ENCODE data around the gene COPS7B. TPM values are rescaled to one million over a fixed set of nuclear protein-coding genes. Genes with fewer than 3 reads are reported as not detected.

Gene COPS7B
- polyA plus RNA-seq, 3 donors, result 9.5 to 38.8 (median 11.9) TPM

DNA sequence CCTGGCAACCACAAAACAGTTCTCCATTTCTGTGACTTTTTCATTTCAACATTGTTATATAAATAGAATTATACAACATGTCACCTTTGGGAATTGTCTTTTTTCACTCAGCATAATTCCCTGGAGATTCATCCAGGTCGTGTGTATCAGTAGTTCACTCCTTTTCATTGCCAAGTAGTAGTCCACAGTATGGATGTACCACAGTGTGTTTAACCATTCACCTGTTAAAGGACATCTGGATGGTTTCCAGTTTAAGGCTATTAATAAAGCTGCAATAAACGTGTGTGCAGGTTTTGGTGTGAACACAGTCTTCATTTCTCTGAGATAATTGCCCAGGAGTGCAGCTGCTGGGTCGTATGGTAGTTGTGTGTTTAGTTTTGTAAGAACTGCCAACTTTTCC is 35.7 kb downstream of the COPS7B start:
- no peak for DNase-seq
- H3K4me3 ChIP-seq (replicated peaks in 1 of 3; ENCODE audit: low read depth in 2 of 3, low read length in 3 of 3), result no peak overlapping the region
- no peaks in the 10 kb centered on the region for H3K27me3 ChIP-seq (ENCODE audit: control insufficient read depth in 2 of 2, insufficient read depth in 2 of 2, low read length in 2 of 2)
- no peaks in the 10 kb centered on the region for H3K79me2 ChIP-seq (ENCODE audit: insufficient read depth, low read length)
- H3K9ac ChIP-seq (ENCODE audit: insufficient read depth, low read length, poor library complexity, severe bottlenecking), result no peak overlapping the region
- H3K9me3 ChIP-seq (replicated peaks in 1 of 2; ENCODE audit: control insufficient read depth in 1 of 2, insufficient read depth in 1 of 2, low read length in 2 of 2), result peaks cover 0 to 5% of the 10 kb centered on the region in 2 donors
- H3K4me1 ChIP-seq (ENCODE audit: control insufficient read depth in 1 of 2, insufficient read depth in 2 of 2, low read length in 2 of 2), result no peaks in the 10 kb centered on the region
- WGBS (ENCODE audit: insufficient coverage), result no CpG with 5 or more reads among the region's 3 CpGs
- no peak overlapping the region for H3K4me3 Mint-ChIP-seq
- H3K27me3 Mint-ChIP-seq (ENCODE audit: low read depth in 3 of 3), result peaks cover 0 to 2% (median 0%) of the 10 kb centered on the region in 3 donors
- peaks cover 0 to 15% (median 6%) of the 10 kb centered on the region in 7 donors for H3K9me3 Mint-ChIP-seq
- no peak overlapping the region for H3K4me2 ChIP-seq (replicated peaks; ENCODE audit: extremely low read depth, low read length, poor library complexity, severe bottlenecking)
- H3K27ac ChIP-seq (ENCODE audit: low read depth in 1 of 2, low read length in 2 of 2), result no peak overlapping the region
- no peak overlapping the region for H2AFZ ChIP-seq (ENCODE audit: insufficient read depth, low read depth, low read length, poor library complexity, severe bottlenecking)
- H3K36me3 ChIP-seq (replicated peaks in 1 of 2; ENCODE audit: control insufficient read depth in 1 of 2, insufficient read depth in 2 of 2, low read length in 2 of 2), result no peaks in the 10 kb centered on the region
- H4K20me1 ChIP-seq (ENCODE audit: insufficient read depth, low read length), result no peaks in the 10 kb centered on the region
- H3K4me1 Mint-ChIP-seq, result no peaks in the 10 kb centered on the region
- no peaks in the 10 kb centered on the region for H3K36me3 Mint-ChIP-seq
- no peak overlapping the region for H3K27ac Mint-ChIP-seq
- TF ChIP-seq CTCF (IDR thresholded peaks at IDR 0.05), result no peak
- intact Hi-C loops (cut with micrococcal nuclease), result no loop called here

DNA sequence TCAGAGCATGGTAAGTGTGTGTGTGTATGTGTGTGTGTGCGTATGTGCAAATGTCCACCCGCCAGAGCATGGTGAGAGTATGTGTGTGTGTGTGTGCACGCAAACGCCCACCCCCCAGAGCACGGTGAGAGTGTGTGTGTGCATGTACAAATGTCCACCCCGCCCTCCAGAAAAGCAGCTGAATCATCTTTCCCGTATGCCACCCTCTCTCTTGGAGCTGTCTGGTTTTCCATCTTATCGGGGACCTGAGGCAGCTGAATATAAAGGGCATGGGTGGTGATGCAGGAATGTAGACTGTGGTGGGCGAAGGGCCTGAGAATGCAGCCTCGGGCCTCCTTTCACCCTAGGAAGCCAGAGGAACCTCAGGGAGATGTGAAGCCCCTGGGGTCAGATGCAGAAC is 66.9 kb downstream of the COPS7B start:
- 84% methylated on average over 4 of the region's 10 CpGs for WGBS (ENCODE audit: insufficient coverage)
- no peaks in the 10 kb centered on the region for H4K20me1 ChIP-seq (ENCODE audit: insufficient read depth, low read length)
- no peak for TF ChIP-seq CTCF (IDR thresholded peaks at IDR 0.05)
- H3K36me3 Mint-ChIP-seq, result no peaks in the 10 kb centered on the region
- H3K27me3 Mint-ChIP-seq (ENCODE audit: low read depth in 3 of 3), result peaks cover 1 to 5% (median 4%) of the 10 kb centered on the region in 3 donors
- no peaks in the 10 kb centered on the region for H3K4me1 ChIP-seq (ENCODE audit: control insufficient read depth in 1 of 2, insufficient read depth in 2 of 2, low read length in 2 of 2)
- H3K4me1 Mint-ChIP-seq, result peaks cover 2% of the 10 kb centered on the region
- intact Hi-C loops (cut with micrococcal nuclease), result no loop called here
- no peak for DNase-seq
- H3K4me2 ChIP-seq (replicated peaks; ENCODE audit: extremely low read depth, low read length, poor library complexity, severe bottlenecking), result no peak overlapping the region
- no peaks in the 10 kb centered on the region for H3K79me2 ChIP-seq (ENCODE audit: insufficient read depth, low read length)
- H3K36me3 ChIP-seq (replicated peaks in 1 of 2; ENCODE audit: control insufficient read depth in 1 of 2, insufficient read depth in 2 of 2, low read length in 2 of 2), result no peaks in the 10 kb centered on the region
- no peak overlapping the region for H2AFZ ChIP-seq (ENCODE audit: insufficient read depth, low read depth, low read length, poor library complexity, severe bottlenecking)
- peaks cover 0 to 2% of the 10 kb centered on the region in 2 donors for H3K27me3 ChIP-seq (ENCODE audit: control insufficient read depth in 2 of 2, insufficient read depth in 2 of 2, low read length in 2 of 2)
- no peak overlapping the region for H3K4me3 ChIP-seq (replicated peaks in 1 of 3; ENCODE audit: low read depth in 2 of 3, low read length in 3 of 3)
- H3K9me3 Mint-ChIP-seq, result peaks cover 5 to 10% (median 8%) of the 10 kb centered on the region in 7 donors
- no peak overlapping the region for H3K4me3 Mint-ChIP-seq
- H3K9me3 ChIP-seq (replicated peaks in 1 of 2; ENCODE audit: control insufficient read depth in 1 of 2, insufficient read depth in 1 of 2, low read length in 2 of 2), result peaks cover 0 to 7% of the 10 kb centered on the region in 2 donors
- no peak overlapping the region for H3K9ac ChIP-seq (ENCODE audit: insufficient read depth, low read length, poor library complexity, severe bottlenecking)
- peak overlapping the region in 1 of 7 donors; percentile 66 for H3K27ac Mint-ChIP-seq
- no peak overlapping the region for H3K27ac ChIP-seq (ENCODE audit: low read depth in 1 of 2, low read length in 2 of 2)

All from CD14-positive monocyte (primary cell).